ENCODE measurements around the gene CPNE7.

CPNE7 gene

DNA sequence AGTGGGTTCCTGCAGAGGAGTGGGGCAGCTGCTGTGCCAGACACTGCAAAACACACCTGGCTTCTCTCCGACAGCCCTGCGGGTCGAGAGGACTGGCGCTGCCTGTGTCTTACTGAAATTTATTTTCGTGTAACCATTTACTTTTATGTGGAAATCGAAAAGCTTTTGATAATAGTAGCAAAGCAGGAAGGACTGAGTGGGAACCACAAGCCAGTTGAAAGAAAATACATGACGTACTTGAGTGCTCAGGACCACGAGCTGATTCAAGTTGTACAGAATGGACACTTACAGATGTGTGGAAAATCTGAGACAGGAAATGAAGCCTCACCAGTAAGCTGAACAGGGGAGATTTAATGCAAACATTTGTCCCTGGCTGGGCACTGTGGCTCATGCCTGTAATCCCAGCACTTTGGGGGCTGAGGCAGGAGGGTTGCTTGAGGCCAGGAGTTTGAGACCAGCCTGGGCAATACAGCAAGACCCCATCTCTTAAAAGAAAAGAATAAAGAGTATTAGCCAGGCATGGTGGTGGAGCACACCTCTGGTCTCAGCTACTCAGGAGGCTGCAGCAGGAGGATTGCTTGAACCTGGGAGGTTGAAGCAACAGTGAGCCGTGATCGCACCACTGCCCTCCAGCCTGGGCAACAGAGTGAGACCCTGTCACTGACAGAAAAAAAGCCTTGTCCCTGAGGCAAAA lies 26.4 kb upstream of the CPNE7 start:
- H3K27me3 ChIP-seq (ENCODE audit: insufficient read depth, poor library complexity, severe bottlenecking) = no peaks in the 10 kb centered on the region
- no peaks in the 10 kb centered on the region for H3K9me3 ChIP-seq (ENCODE audit: severe bottlenecking)
- no peak overlapping the region for H3K27ac ChIP-seq (ENCODE audit: poor library complexity, severe bottlenecking)
- TF ChIP-seq, protein P1, sequence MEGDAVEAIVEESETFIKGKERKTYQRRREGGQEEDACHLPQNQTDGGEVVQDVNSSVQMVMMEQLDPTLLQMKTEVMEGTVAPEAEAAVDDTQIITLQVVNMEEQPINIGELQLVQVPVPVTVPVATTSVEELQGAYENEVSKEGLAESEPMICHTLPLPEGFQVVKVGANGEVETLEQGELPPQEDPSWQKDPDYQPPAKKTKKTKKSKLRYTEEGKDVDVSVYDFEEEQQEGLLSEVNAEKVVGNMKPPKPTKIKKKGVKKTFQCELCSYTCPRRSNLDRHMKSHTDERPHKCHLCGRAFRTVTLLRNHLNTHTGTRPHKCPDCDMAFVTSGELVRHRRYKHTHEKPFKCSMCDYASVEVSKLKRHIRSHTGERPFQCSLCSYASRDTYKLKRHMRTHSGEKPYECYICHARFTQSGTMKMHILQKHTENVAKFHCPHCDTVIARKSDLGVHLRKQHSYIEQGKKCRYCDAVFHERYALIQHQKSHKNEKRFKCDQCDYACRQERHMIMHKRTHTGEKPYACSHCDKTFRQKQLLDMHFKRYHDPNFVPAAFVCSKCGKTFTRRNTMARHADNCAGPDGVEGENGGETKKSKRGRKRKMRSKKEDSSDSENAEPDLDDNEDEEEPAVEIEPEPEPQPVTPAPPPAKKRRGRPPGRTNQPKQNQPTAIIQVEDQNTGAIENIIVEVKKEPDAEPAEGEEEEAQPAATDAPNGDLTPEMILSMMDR (IDR thresholded peaks at IDR 0.05; ENCODE audit: poor library complexity, severe bottlenecking) = no peak
- H3K4me1 ChIP-seq (ENCODE audit: insufficient read depth, poor library complexity, severe bottlenecking) = no peaks in the 10 kb centered on the region
- DNase-seq (ENCODE audit: low spot score) (no peak), ATAC-seq (ENCODE audit: low read depth) (no peak)
- peaks cover 88% of the 10 kb centered on the region for H3K36me3 ChIP-seq (ENCODE audit: low read depth)
- no peak overlapping the region for H3K4me3 ChIP-seq (ENCODE audit: severe bottlenecking)

DNA sequence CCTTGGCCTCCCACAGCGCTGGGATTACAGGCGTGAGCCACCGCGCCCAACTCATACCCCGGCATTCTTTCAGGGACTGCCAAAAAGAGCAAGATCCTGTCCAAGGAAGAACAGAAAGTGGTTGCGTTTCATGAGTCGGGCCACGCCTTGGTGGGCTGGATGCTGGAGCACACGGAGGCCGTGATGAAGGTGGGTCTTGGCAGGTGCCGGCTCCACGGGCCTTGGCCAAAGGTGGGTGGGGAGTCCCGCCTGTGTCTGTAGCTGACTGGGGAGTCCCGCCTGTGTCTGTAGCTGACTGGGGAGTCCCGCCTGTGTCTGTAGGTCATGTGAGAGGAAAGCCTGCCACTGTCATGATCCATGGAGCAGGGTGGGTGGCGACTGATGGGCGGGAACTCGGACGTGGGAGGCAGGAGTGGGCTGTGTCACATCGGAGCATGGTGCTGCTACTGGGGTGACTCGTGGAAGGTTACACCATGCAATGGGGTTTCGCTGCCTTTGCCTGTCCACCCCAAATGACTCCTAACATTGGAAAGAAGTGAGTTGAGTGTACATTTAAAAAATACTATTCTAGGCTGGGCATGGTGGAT lies 25.0 kb upstream of the CPNE7 start:
- Histone ChIP-seq H3K27me3 (ENCODE audit: insufficient read depth, poor library complexity, severe bottlenecking) (no peaks in the 10 kb centered on the region), H3K27ac (ENCODE audit: poor library complexity, severe bottlenecking) (no peak overlapping the region), H3K36me3 (ENCODE audit: low read depth) (peaks cover 88% of the 10 kb centered on the region), H3K9me3 (ENCODE audit: severe bottlenecking) (no peaks in the 10 kb centered on the region), H3K4me3 (ENCODE audit: severe bottlenecking) (no peak overlapping the region), H3K4me1 (ENCODE audit: insufficient read depth, poor library complexity, severe bottlenecking) (no peaks in the 10 kb centered on the region)
- DNase-seq (ENCODE audit: low spot score) = no peak
- no peak for ATAC-seq (ENCODE audit: low read depth)
- TF ChIP-seq, protein P1 (IDR thresholded peaks at IDR 0.05; ENCODE audit: poor library complexity, severe bottlenecking) = no peak

DNA sequence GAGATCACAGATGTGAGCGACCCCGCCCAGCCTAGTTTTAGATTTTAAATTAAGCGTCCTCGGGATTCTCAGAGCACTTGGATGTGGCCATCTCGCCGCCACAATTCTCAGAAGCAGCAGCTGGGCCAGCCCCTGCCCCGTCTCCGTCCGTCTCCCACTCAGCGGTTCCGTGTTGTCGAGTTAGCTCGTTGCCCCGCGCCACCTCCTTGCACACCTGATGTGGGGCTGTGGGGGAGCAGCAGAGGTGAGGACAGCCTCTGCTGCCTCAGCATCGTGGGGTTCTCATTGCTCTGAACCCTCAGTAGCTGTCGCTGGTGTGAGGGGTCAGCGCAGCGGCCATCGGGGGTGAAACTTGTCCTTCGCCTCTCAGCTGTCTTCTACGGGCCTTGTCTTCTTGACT lies 23.2 kb upstream of the CPNE7 start:
- H3K4me3 ChIP-seq (ENCODE audit: severe bottlenecking) = no peak overlapping the region
- no peak for DNase-seq (ENCODE audit: low spot score)
- H3K4me1 ChIP-seq (ENCODE audit: insufficient read depth, poor library complexity, severe bottlenecking) = no peaks in the 10 kb centered on the region
- no peak overlapping the region for H3K27ac ChIP-seq (ENCODE audit: poor library complexity, severe bottlenecking)
- no peaks in the 10 kb centered on the region for H3K9me3 ChIP-seq (ENCODE audit: severe bottlenecking)
- TF ChIP-seq, protein P1 (IDR thresholded peaks at IDR 0.05; ENCODE audit: poor library complexity, severe bottlenecking) = no peak
- H3K36me3 ChIP-seq (ENCODE audit: low read depth) = peaks cover 82% of the 10 kb centered on the region
- no peak for ATAC-seq (ENCODE audit: low read depth)
- H3K27me3 ChIP-seq (ENCODE audit: insufficient read depth, poor library complexity, severe bottlenecking) = no peaks in the 10 kb centered on the region

DNA sequence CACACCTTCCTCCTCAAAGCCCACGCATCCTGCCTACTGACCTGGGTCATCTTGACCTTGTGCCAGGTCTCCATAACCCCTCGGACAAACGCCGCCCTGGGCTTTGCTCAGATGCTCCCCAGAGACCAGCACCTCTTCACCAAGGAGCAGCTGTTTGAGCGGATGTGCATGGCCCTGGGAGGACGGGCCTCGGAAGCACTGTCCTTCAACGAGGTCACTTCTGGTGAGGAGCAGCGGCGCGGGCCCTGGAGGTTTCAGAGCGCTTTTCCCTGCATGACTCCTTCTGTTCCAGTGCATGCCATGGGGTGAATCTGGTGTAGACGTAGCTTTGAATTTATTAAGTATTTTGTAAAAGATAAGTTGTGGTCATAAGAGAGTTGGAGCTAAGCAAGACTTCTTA lies 22.6 kb upstream of the CPNE7 start:
- ATAC-seq (ENCODE audit: low read depth) = no peak
- TF ChIP-seq, protein P1 (IDR thresholded peaks at IDR 0.05; ENCODE audit: poor library complexity, severe bottlenecking) = no peak

DNA sequence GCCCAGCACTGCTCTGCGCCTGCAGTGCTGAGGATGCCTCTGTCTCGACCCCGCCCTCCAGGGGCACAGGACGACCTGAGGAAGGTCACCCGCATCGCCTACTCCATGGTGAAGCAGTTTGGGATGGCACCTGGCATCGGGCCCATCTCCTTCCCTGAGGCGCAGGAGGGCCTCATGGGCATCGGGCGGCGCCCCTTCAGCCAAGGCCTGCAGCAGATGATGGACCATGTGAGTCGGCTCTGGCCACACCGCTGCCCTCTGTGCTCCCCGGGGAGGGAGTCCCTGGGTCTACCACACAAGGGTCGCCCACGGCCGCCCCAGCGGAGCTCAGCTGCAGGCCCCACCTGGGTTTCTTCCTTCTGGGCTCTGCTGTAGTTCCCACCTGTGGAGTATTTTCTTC lies 21.8 kb upstream of the CPNE7 start:
- ATAC-seq (ENCODE audit: low read depth) (no peak), DNase-seq (ENCODE audit: low spot score) (peak; percentile 65)
- Histone ChIP-seq H3K36me3 (ENCODE audit: low read depth) (peaks cover 74% of the 10 kb centered on the region), H3K4me1 (ENCODE audit: insufficient read depth, poor library complexity, severe bottlenecking) (no peaks in the 10 kb centered on the region), H3K9me3 (ENCODE audit: severe bottlenecking) (no peaks in the 10 kb centered on the region), H3K27me3 (ENCODE audit: insufficient read depth, poor library complexity, severe bottlenecking) (no peaks in the 10 kb centered on the region), H3K4me3 (ENCODE audit: severe bottlenecking) (no peak overlapping the region), H3K27ac (ENCODE audit: poor library complexity, severe bottlenecking) (no peak overlapping the region)
- TF ChIP-seq, protein P1 (IDR thresholded peaks at IDR 0.05; ENCODE audit: poor library complexity, severe bottlenecking) = no peak

More for the DNA sequence above, 22.6 kb upstream of the CPNE7 start:
- no peak for DNase-seq (ENCODE audit: low spot score)
- Histone ChIP-seq H3K36me3 (ENCODE audit: low read depth) (peaks cover 82% of the 10 kb centered on the region), H3K27ac (ENCODE audit: poor library complexity, severe bottlenecking) (no peak overlapping the region), H3K4me1 (ENCODE audit: insufficient read depth, poor library complexity, severe bottlenecking) (no peaks in the 10 kb centered on the region), H3K9me3 (ENCODE audit: severe bottlenecking) (no peaks in the 10 kb centered on the region), H3K4me3 (ENCODE audit: severe bottlenecking) (no peak overlapping the region), H3K27me3 (ENCODE audit: insufficient read depth, poor library complexity, severe bottlenecking) (no peaks in the 10 kb centered on the region)
